Measurements from ENCODE around the gene PTPRU.

The PTPRU gene

GRCh38 chr1:29236712-29237128, 398 bp downstream of the PTPRU start:
- no peak for DNase-seq (ENCODE audit: low read depth, low spot score)
- Histone ChIP-seq H3K9me3 (ENCODE audit: low read depth, low read length) (no peaks in the 10 kb centered on the region), H3K4me3 (peak overlapping the region; percentile 87), H3K9ac (ENCODE audit: insufficient read length) (peak overlapping the region; percentile 57), H3K36me3 (ENCODE audit: insufficient read depth, low read length) (no peaks in the 10 kb centered on the region), H3K27ac (no peak overlapping the region)
- TF ChIP-seq EZH2 (IDR thresholded peaks at IDR 0.05), result no peak
- no peak for TF ChIP-seq POLR2AphosphoS5 (IDR thresholded peaks at IDR 0.05; ENCODE audit: borderline replicate concordance, low read depth, low read length)
- TF ChIP-seq FOXP2 (optimal IDR thresholded peaks at IDR 0.05; ENCODE audit: control extremely low read depth, extremely low read length, insufficient read depth), result no peak

GRCh38 chr1:29237129-29237821, 953 bp downstream of the PTPRU start:
- peak overlapping the region; percentile 37 for H3K9ac ChIP-seq (ENCODE audit: insufficient read length)
- no peak overlapping the region for H3K27ac ChIP-seq
- TF ChIP-seq FOXP2 (optimal IDR thresholded peaks at IDR 0.05; ENCODE audit: control extremely low read depth, extremely low read length, insufficient read depth) (no peak), EZH2 (IDR thresholded peaks at IDR 0.05) (peak; percentile 50)
- no peaks in the 10 kb centered on the region for H3K9me3 ChIP-seq (ENCODE audit: low read depth, low read length)
- no peak for DNase-seq (ENCODE audit: low read depth, low spot score)
- H3K36me3 ChIP-seq (ENCODE audit: insufficient read depth, low read length), result no peaks in the 10 kb centered on the region
- peak overlapping the region; percentile 87 for H3K4me3 ChIP-seq

DNA sequence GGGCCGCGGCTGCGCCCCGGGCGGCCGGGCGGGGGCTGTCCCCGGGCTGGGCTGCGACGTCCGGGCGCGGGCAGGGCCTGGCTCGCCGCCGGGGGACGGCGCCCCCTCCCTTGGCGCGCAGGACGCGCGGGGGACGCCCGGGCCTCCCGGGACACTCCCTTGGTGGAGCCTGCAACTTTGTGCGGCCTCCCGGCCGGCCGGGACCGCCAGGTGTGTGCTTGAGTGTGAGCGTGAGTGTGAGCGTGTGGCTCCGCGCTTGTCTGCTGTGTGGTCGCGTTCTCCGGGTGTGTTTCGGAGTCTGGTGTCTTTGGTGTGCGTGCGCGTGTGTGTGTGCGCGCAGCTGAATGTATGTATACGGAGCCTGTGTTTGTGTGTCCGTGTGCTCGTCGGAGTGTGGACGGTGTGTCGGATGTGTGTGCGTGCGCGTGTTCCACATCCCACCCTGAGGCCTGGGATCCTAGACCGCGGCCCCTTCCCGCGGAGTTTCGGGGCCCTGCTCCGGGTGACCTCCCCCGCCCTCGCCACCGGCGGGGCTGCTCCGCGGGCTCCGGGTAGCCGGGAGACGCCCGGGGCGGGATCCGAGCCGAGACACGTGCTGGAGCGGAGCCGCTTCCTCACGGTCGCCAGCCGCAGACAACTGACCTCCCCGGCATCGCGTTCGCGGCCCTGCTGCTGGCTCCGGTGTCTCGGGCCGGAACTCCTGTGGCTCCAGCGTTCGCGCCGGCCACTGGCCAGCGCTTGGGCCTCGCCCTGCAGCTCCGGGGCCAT, 1.7 kb downstream of the PTPRU start:
- H3K9ac ChIP-seq (ENCODE audit: insufficient read length), result no peak overlapping the region
- TF ChIP-seq FOXP2 (optimal IDR thresholded peaks at IDR 0.05; ENCODE audit: control extremely low read depth, extremely low read length, insufficient read depth) (no peak), EZH2 (IDR thresholded peaks at IDR 0.05) (no peak), POLR2AphosphoS5 (IDR thresholded peaks at IDR 0.05; ENCODE audit: borderline replicate concordance, low read depth, low read length) (no peak)
- DNase-seq (ENCODE audit: low read depth, low spot score), result no peak
- H3K36me3 ChIP-seq (ENCODE audit: insufficient read depth, low read length), result no peaks in the 10 kb centered on the region
- H3K4me3 ChIP-seq, result peak overlapping the region; percentile 40; the same call in 1 of the 2 replicates
- H3K27ac ChIP-seq, result no peak overlapping the region
- no peaks in the 10 kb centered on the region for H3K9me3 ChIP-seq (ENCODE audit: low read depth, low read length)

DNA sequence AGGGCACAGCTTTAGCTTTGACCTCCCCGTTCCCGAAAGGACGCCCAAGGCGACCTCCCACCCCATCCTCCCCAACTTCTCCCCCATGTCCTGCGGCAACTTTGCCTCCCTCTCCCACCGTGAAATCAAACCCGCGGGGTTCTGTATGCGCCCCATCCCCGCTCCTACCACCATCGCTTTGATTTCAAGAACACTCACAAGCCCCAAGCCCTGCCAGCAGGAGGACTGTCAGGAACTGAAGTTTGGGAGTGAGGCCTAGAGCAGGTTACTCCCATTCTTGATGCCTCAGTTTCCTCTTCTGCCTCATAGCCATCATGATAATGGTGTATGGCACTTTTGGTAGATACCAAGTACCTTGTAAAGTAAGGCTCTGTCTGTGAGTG, 2.3 kb downstream of the PTPRU start:
- no peak for DNase-seq (ENCODE audit: low read depth, low spot score)
- Histone ChIP-seq H3K9me3 (ENCODE audit: low read depth, low read length) (no peaks in the 10 kb centered on the region), H3K4me3 (no peak overlapping the region), H3K36me3 (ENCODE audit: insufficient read depth, low read length) (no peaks in the 10 kb centered on the region), H3K27ac (no peak overlapping the region), H3K9ac (ENCODE audit: insufficient read length) (no peak overlapping the region)
- TF ChIP-seq EZH2 (IDR thresholded peaks at IDR 0.05), result no peak
- TF ChIP-seq FOXP2 (optimal IDR thresholded peaks at IDR 0.05; ENCODE audit: control extremely low read depth, extremely low read length, insufficient read depth), result no peak
- TF ChIP-seq POLR2AphosphoS5 (IDR thresholded peaks at IDR 0.05; ENCODE audit: borderline replicate concordance, low read depth, low read length), result no peak

DNA sequence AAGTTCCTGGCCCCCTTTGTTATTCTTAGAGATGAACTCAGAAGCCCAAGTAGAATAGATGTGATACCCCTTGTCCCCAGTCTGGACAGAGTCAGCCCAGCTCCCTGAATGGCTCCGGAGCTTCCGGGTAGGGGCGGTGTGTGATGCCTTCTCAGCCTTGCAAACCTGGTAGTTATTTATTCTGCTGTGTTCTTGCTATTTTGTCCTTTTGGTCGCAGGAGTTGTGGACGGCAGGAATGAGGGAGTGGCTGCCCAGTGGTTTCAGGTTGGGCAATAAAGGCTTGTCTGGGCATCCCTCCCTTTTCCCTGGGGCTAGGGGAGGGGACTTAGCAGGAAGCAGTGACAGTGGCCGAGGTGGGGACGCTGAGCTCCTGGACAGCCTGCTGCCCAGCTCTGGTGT, 2.8 kb downstream of the PTPRU start:
- TF ChIP-seq FOXP2 (optimal IDR thresholded peaks at IDR 0.05; ENCODE audit: control extremely low read depth, extremely low read length, insufficient read depth) (no peak), EZH2 (IDR thresholded peaks at IDR 0.05) (no peak), POLR2AphosphoS5 (IDR thresholded peaks at IDR 0.05; ENCODE audit: borderline replicate concordance, low read depth, low read length) (no peak)
- no peak for DNase-seq (ENCODE audit: low read depth, low spot score)
- no peak overlapping the region for H3K4me3 ChIP-seq
- no peaks in the 10 kb centered on the region for H3K9me3 ChIP-seq (ENCODE audit: low read depth, low read length)
- H3K36me3 ChIP-seq (ENCODE audit: insufficient read depth, low read length), result no peaks in the 10 kb centered on the region
- no peak overlapping the region for H3K9ac ChIP-seq (ENCODE audit: insufficient read length)
- no peak overlapping the region for H3K27ac ChIP-seq

DNA sequence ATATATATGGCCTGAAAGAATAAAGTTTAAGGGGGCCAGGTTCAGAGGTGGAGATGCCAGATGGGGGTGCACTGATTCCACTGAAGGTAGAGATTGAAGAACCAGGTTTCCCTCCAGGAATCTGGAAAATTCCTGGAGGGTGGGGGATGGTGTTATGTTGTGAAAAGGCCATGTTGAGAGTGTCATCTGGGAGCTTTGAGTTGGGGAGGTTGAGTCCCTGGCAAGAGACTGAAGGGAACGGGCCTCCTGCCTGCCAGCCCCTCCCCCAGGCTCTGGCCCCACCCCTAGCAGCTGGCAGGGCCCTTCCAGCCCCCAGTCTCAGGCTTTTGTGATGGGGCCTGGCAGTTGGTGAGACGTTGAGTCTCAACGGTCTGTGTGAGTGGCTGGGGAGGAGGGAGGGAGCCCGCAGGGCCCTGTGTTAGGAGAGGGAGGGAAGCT, 4.1 kb downstream of the PTPRU start:
- Histone ChIP-seq H3K4me3 (no peak overlapping the region), H3K36me3 (ENCODE audit: insufficient read depth, low read length) (no peaks in the 10 kb centered on the region), H3K27ac (no peak overlapping the region), H3K9me3 (ENCODE audit: low read depth, low read length) (no peaks in the 10 kb centered on the region), H3K9ac (ENCODE audit: insufficient read length) (no peak overlapping the region)
- DNase-seq (ENCODE audit: low read depth, low spot score), result no peak
- TF ChIP-seq POLR2AphosphoS5 (IDR thresholded peaks at IDR 0.05; ENCODE audit: borderline replicate concordance, low read depth, low read length), result no peak
- no peak for TF ChIP-seq FOXP2 (optimal IDR thresholded peaks at IDR 0.05; ENCODE audit: control extremely low read depth, extremely low read length, insufficient read depth)
- TF ChIP-seq EZH2 (IDR thresholded peaks at IDR 0.05), result no peak

- no peaks in the 10 kb centered on the region for H3K9me3 ChIP-seq (ENCODE audit: low read depth, low read length)
- H3K9ac ChIP-seq (ENCODE audit: insufficient read length), result no peak overlapping the region
- DNase-seq (ENCODE audit: low read depth, low spot score), result no peak
- TF ChIP-seq FOXP2 (optimal IDR thresholded peaks at IDR 0.05; ENCODE audit: control extremely low read depth, extremely low read length, insufficient read depth), result no peak
- TF ChIP-seq EZH2 (IDR thresholded peaks at IDR 0.05), result no peak
- no peak for TF ChIP-seq POLR2AphosphoS5 (IDR thresholded peaks at IDR 0.05; ENCODE audit: borderline replicate concordance, low read depth, low read length)
- H3K36me3 ChIP-seq (ENCODE audit: insufficient read depth, low read length), result no peaks in the 10 kb centered on the region
- no peak overlapping the region for H3K27ac ChIP-seq
- no peak overlapping the region for H3K4me3 ChIP-seq
Measured at GRCh38 chr1:29240986-29241385, 4.7 kb downstream of the PTPRU start.

GRCh38 chr1:29243023-29243870, 6.9 kb downstream of the PTPRU start:
- Histone ChIP-seq H3K9me3 (ENCODE audit: low read depth, low read length) (no peaks in the 10 kb centered on the region), H3K4me3 (no peak overlapping the region), H3K27ac (no peak overlapping the region), H3K36me3 (ENCODE audit: insufficient read depth, low read length) (no peaks in the 10 kb centered on the region), H3K9ac (ENCODE audit: insufficient read length) (no peak overlapping the region)
- TF ChIP-seq POLR2AphosphoS5 (IDR thresholded peaks at IDR 0.05; ENCODE audit: borderline replicate concordance, low read depth, low read length) (no peak), FOXP2 (optimal IDR thresholded peaks at IDR 0.05; ENCODE audit: control extremely low read depth, extremely low read length, insufficient read depth) (no peak), EZH2 (IDR thresholded peaks at IDR 0.05) (no peak)
- DNase-seq (ENCODE audit: low read depth, low spot score), result no peak

Measured in SK-N-MC (cell line).